Hematopoietic multipotent progenitor cell treated with erythropoietin and hydrocortisone succinate and interleukin-3 and kit ligand, for 15 days (in vitro differentiated cells): Measurements from ENCODE around the gene TIGAR.

Experiments used
- DNase-seq: peaks from one replicate; pipeline ENCODE4 v3.0.0-alpha.2; 2015; ENCODE audit warnings: low spot score

The TIGAR gene

DNA sequence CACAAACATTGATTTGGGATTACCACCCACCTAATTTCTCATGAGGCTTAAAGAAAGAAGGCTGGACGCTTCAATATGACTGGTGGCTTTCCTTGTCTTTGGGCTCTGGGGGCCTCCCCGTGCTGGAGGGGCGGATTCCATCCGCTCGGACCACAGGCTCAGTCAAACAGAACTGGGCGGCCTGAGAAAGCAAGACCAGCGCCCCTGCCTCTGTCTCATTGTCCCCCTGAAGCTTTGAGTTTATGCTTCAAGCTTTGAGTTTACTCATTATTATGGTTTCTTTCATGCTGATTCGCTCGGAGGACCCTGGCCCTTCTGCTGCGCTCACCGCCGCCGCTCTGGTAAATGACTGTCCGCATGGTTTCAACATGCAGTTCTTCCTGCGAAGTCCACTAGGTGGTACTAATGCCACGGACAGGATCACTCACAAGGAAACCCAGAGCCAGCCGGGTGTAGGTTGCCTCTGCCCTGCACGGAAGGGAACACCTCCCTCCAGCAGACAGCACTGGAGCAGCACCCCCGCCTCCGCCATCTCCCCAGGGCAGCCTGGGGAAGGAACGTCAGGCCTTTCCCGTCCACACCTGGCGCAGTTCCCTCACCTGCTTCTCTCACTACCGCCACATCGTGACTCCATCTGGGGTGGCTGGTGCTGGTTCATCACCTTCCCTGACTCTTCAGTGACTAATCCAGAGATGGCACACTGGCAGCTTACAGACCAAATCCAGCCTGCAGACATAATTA, 13.2 kb upstream of the TIGAR start:
- DNase-seq: no peak

DNA sequence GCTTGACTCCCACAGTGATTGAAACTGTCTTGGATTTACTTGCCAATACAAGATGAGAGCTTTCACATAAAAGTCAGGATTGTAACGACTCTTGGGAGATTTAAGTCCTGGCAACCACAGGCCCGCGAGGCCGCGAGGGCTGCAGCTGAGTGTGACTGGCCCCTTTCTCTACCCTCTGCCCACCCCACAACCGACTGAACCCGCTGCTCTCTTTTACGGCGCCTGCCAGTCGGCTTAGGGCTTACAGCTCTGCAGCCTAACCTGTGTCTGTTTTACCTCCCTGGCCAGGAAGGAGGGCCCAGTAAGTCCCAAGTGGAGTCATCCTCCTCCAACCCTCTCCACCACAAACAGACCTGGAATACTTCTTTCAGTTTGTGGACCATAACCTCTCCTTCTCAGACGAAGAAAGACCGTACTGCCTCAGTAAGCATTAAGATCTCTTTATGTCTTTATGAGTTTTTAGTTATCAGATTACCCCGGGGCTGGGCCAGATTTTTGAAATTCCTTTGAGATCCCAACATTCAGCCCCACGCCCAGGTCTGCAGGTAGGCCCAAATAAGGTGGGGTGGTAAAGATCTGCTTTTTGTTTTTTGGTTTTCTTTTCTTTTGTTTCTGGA, 12.6 kb upstream of the TIGAR start:
- no peak for DNase-seq

DNA sequence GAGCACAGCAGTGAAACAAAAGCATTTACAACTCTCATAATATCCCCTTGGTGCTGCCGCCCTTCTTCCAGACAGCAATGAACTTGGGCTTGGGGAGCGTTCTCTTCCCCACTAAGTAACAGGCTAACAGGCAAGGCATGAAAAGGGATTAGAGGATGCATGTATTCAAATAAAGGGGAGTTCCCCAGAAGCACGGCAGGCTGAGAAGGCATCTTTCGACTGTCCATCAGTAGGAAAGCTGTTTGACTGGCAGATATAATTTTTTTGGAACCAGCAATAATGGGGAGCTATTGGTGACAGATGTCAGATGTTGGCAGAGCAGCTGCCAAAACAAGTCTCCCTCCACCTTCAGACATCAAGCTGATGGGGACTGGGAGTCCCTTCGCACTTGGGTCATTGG, 9.2 kb upstream of the TIGAR start:
- no peak for DNase-seq

DNA sequence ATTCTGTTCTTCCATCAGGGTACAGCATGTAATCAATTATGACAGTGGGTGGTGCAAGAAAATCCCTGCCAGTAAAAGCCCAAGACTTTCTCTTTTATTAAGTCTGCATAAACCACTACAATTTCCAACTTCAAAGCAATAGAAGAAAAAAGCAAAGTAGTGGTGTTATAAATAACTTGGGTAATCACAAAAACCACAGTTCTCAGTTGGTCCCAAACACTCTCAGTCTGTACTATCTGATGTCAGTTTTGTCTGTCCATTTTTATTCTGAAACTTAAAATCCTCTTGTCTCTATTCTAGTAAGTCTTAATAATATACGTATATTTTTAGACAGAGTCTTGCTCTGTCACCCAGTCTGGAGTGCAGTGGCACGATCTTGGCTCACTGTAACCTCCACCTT, 8.8 kb upstream of the TIGAR start:
- no peak for DNase-seq

GRCh38 chr12:4320497-4320852, 538 bp upstream of the TIGAR start:
- no peak for DNase-seq

DNA sequence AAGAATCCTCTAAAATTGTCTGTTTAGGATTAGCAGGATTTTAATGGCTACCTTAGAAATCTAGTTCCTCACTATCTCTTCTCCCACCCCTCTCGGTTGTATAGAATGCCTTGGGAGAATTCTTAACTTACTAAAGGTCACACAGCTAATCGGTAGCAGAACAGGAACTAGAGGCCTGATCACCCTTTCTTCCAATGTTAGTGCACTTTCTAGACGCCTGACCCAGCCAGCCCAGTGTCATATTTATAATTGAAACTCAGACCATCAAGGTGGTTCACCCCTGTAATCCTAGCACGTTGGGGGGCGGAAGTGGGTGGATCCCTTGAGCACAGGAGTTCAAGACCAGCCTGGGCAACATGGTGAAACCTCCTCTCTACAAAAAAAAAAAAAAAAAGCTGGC, 1.7 kb downstream of the TIGAR start:
- no peak for DNase-seq

DNA sequence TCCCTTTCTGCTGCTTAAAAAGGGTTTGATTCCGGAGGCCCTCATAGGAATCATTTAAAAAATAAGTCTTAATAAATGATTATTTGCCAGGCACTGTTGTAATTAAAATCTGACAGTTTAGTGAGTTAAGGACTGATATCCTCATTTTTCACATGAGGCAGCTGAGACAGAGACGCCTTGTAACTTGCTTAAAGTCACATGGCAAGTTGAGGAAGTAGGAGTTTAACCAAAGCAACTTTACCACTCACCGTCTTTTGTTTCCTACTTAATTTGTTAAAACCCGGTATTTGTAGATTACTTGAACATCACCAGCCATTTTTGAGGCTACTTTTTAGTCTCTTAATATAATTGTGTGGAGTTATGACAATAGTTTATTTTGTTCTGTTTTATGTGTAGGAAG, 2.4 kb downstream of the TIGAR start:
- no peak for DNase-seq

GRCh38 chr12:4324366-4324765, 3.4 kb downstream of the TIGAR start:
- DNase-seq: no peak

DNA sequence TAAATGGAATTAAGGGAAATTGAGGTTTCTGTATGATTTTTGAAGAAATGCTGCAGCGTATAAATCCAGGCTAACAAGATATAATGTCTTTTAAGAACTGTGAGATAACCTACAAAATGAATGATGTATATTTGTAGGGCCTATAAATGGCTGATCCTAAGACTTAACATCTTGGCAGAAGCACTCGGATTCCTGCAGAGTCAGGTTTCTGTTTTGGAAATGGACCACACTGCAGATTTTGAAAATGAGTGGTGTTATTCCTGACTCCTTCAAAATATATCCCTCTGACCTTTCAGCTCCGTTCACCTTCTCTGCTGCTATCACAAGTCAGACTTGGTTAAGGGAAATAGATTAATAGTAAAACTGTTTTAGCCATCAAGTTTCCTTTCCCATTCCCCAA, 5.0 kb downstream of the TIGAR start:
- no peak for DNase-seq

DNA sequence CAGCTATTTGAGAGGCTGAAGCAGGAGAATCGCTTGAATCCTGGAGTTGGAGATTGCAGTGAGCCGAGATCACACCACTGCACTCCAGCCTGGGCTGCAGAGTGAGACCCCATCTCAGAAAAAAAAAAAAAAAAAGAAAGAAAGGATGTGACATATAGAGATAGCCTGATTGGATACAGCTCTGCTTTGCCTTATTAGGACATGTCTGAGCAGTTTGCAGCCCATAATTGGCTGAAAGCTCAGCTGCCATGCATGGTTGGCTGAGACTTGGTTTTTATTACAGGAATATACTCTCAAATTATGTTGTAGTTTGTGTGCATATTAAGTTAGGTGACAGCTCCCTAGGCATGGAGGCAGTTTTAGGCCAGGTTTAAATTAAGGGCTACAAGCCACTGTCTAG, 6.3 kb downstream of the TIGAR start:
- DNase-seq: no peak

DNA sequence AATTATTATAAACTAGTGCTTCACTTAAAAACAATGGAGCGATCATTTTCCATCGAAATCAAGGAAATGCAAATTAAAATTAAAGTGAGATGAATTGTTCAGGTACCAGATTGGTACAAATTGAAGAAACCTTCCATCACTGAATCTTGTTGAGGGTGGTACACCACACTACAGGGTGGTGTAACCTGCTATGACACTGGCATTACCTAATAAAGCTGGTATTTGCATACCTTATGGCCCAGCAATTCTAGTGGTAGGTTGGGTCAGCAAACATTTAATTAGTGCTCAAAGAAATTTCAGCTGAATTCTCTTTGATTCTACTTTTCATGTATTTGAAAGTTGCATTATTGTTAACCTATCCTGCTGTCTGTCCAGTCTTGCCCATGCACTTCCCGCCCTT, 9.2 kb downstream of the TIGAR start:
- no peak for DNase-seq

DNA sequence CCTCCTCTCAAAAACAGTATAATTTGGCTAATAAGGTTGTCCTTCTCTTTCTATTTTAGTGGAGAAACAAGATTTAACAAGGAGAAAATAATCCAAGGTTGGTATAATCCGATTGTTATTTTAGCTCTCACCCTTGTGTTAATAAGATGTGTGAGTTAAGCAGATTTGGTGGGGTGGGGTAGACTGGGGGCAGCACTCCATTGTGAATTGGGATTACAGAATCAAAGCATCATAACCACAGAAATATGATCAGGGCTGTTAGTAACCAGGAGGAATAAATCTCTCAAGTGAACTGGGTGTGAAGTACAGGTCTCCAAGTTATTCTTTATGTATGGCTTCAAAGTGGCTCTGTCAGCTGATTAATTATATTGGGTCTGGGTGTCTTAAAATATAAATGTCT, 10.2 kb downstream of the TIGAR start:
- no peak for DNase-seq

DNA sequence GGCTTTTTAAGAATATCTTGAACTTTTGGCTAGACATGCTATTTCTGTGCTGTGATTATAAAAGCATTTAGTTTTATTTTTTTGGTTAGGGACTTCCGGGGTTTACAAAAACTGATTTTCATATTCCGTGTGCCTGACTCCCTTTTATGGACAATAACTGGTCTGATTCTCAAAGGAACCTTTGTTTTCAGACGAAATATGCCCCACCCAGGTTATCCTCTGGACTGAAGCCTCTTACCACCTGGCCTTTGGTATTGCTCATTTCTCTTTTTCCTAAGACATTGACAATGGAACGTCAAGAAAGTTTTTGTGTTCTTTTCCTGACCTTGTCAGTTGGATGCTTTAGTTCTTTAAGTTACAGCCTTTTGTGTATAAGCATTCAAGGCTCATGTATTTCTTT, 10.8 kb downstream of the TIGAR start:
- DNase-seq: no peak

DNA sequence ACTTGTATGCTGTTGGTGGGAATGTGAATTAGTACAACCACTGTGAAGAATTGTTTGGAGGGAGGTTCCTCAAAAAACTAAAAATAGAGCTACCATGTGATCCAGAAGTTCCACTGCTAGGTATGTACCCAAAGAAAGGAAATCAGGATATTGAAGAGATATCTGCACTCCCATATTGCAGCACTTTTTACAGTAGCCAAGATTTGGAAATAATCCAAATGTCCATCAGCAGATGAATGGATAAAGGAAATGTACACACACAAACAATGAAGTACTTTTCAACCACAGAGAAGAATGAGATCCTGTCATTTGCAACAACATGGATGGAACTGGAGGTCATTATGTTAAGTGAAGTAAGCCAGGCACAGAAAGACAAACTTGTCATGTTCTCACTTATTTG, 25.9 kb downstream of the TIGAR start:
- no peak for DNase-seq

- DNase-seq: no peak
Measured at GRCh38 chr12:4353785-4354208, 32.8 kb downstream of the TIGAR start.

DNA sequence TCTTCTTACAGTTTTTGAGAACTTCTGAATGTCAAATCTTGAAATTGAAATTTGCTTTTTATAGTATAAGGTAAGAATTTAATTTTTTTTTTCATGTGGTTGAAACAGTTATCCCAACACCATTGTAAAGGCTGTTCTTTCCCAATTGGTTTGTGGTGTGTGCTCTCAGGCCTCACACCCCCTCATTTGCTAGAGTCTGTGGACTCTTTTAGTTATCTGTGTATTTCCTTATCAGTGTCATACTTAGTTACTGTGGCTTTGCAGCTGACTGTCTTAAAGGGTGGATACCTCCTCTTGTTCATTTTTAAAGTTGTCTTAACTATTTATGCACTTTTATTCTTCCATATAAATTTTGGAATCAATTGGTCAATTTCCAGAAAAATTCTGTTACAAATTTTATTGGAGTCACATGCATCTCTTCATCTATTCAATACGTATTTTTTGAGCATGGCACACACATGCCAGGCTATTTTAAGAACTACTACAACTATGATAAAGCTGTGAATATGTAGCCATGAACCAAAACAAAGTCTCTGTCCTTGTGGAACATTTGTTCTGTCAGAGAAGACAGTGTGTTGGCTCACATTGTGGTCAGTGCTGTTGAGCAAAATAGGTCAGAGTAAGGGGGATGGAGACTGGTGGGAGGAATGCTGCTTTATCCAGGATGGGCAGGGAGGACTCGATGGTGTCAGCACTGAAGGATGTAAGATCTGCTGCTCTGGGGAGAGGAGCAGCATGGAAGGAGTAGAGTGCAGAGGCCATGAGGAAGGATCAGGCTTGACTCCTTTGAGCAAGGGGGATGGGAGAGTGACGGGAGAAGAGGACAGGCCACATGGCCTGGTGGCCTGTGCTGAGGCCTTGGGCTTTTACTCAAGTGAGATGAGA, 34.4 kb downstream of the TIGAR start:
- no peak for DNase-seq

GRCh38 chr12:4356041-4356327, 35.0 kb downstream of the TIGAR start:
- DNase-seq: peak; percentile 24

GRCh38 chr12:4366090-4366489, 45.1 kb downstream of the TIGAR start:
- no peak for DNase-seq

GRCh38 chr12:4369548-4369947, 48.5 kb downstream of the TIGAR start:
- DNase-seq: no peak

DNA sequence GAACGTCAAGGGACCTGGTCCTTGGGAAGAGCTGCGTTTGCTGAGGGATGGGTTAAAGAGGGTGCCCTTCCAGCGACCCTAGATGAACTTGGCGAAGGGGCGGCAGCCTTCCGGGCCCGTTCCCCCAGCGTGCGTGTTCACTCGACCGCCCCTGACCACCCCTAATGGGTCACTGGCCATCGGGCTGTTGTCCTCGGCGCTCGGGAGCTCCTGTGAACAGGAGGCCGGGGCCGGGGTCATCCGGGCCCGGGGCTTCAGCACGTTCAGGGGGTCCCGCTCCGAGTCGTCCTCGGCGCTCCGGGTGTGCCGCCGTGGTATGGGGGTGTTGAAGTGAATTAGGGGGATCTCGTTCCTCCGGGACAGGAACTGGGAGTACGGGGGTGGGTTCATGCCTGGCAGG, 49.3 kb downstream of the TIGAR start:
- no peak for DNase-seq

DNA sequence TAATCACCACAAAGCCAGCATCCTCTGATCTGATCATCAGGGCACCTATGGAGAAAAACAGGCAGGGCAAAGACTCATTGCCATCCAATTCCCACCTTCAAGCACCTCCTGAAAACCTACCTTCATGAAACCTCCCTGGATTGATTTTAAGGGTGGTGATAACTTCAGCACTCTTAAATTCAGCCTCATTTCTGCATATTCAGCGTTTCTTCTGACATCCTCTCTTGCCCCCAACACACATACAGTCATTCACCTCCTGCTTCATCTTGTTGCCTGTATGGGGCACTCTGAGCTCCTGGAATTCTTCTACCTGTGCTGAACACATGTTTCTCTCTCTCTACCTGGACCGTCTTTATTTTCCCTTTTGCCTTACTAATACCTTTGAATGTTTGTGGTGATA, 51.6 kb downstream of the TIGAR start:
- DNase-seq: no peak

DNA sequence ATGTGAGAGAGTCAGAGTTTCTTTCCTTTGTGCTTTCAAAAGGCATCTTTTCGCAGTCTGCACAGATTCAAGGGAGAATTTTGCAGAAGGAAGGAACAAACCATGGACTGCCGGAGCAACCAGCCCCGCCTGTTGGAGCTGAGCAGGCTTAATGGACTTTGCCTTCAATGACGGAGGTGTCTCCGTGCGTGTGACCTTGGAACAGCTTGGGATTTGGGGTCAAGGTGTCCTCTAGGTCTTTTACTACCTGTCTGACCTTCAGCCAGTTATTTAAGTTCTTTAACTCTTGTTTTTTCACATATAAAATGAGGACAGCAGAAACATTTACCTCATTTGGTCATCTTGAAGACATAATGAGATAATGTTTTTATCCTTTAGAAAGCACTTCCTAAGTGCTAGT, 54.4 kb downstream of the TIGAR start:
- DNase-seq: no peak

GRCh38 chr12:4378772-4379171, 57.8 kb downstream of the TIGAR start:
- no peak for DNase-seq

DNA sequence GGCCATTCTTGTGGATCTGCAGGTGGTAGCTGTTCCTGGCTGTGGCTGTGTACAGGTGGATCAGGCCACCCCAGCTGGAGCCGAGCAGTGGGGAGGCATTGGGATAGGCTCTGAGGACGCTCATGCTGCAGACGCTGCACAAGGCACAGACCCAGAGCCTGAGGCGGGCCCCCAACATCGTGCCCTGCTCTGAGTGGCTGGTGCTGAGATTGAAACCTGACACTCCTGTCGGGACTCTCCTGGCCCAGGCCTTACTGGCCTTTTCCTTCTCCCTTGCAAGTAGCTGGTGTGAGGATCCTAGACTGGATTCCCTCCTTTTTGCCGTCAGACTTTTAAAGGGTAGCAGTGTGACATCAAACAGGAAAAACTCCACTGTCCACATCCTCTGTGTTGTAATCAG, 58.4 kb downstream of the TIGAR start, which contains the start of gene FGF23:
Gene FGF23, minus strand, starts transcription at position 308 of the 400 bp plus-strand sequence. Its CDS starts 130 bp downstream, at position 178.
- no peak for DNase-seq
